Natural killer cell (primary cell): ENCODE results near the gene RBM15B. TPM values are rescaled to one million over a fixed set of nuclear protein-coding genes. Genes with fewer than 3 reads are reported as not detected.

Source experiments
- ATAC-seq, 3 donors: fragments of 150-1000 bp in 2 of 3; fragments of 200-7000 bp in 1 of 3; cut with Tn5 transposase; 1 replicate in 1 of 3; 2 replicates in 2 of 3; pipeline ENCODE4 v1.10.0; 2021; ENCODE audit warnings: mild to moderate bottlenecking in 2 of 3, moderate library complexity in 2 of 3
- DNase-seq, 2 donors: peaks; one replicate each; pipeline versions ENCODE4 v3.0.0 to v3.0.0-alpha.2; 2013 to 2021; ENCODE audit warnings: mixed read lengths in 1 of 2
- H3K27ac ChIP-seq: one replicate; pipeline ENCODE4 v1.5.1; 2013; ENCODE audit warnings: mild to moderate bottlenecking, low read length
- H3K27me3 ChIP-seq: one replicate; pipeline ENCODE4 v1.6.1; 2013; ENCODE audit warnings: low read length; ENCODE audit not compliant: control insufficient read depth, insufficient read depth
- H3K36me3 ChIP-seq: one replicate; pipeline ENCODE4 v1.6.1; 2013; ENCODE audit warnings: low read length; ENCODE audit not compliant: control insufficient read depth, insufficient read depth
- H3K4me1 ChIP-seq: one replicate; pipeline ENCODE4 v1.6.1; 2013; ENCODE audit warnings: low read length; ENCODE audit not compliant: control insufficient read depth, insufficient read depth
- H3K4me3 ChIP-seq: one replicate; pipeline ENCODE4 v1.5.1; 2013; ENCODE audit warnings: low read length
- H3K9me3 ChIP-seq: one replicate; pipeline ENCODE4 v1.6.1; 2013; ENCODE audit warnings: low read length; ENCODE audit not compliant: control insufficient read depth, insufficient read depth
- H3K27ac Mint-ChIP-seq, 2 donors: one replicate each; pipeline ENCODE4 v1.8.0; 2022; ENCODE audit warnings: mild to moderate bottlenecking in 2 of 2, mixed read lengths in 2 of 2, moderate library complexity in 1 of 2
- H3K27me3 Mint-ChIP-seq, 2 donors: one replicate each; pipeline ENCODE4 v1.8.0; 2022; ENCODE audit warnings: low read depth in 2 of 2, mixed read lengths in 2 of 2
- H3K36me3 Mint-ChIP-seq: one replicate; pipeline ENCODE4 v1.8.0; 2022; ENCODE audit warnings: mixed read lengths
- H3K4me1 Mint-ChIP-seq, 2 donors: one replicate each; pipeline ENCODE4 v1.8.0; 2022; ENCODE audit warnings: mixed read lengths in 2 of 2
- H3K4me3 Mint-ChIP-seq: one replicate; pipeline ENCODE4 v1.8.0; 2022; ENCODE audit warnings: mild to moderate bottlenecking, moderate library complexity, mixed read lengths
- H3K9me3 Mint-ChIP-seq, 2 donors: one replicate each; pipeline ENCODE4 v1.8.0; 2022; ENCODE audit warnings: mixed read lengths in 2 of 2
- WGBS: methylation state at CpG from one replicate; pipeline ENCODE4 v1.1.7; 2013; ENCODE audit warnings: missing lambda C conversion rate; ENCODE audit not compliant: insufficient coverage; 5-methylcytosine and 5-hydroxymethylcytosine counted together
- intact Hi-C: fragments of 100-400 bp; cut with micrococcal nuclease; formaldehyde crosslinking; loops from one replicate; pipeline ENCODE4 v1.14.2; 2022
- total RNA-seq, 4 donors: library from RNA; stranded (reverse); fragments of 120-200 nt in 1 of 4; gene quantifications; one replicate each; pipeline versions ENCODE4 v1.2.3 to v1.2.4, GENCODE V29; 2013 to 2022
- TF ChIP-seq, protein P1 (sequence below): fragments of 200-600 bp; IDR thresholded peaks from one replicate; pipeline ENCODE4 v1.8.0; 2022; ENCODE audit warnings: antibody characterized with exemption

RBM15B gene
- total RNA-seq, 3 donors from 2014 or later (not counting 1 experiment from before 2014, with no cell fraction given): 23.7 to 29.0 (median 28.6) TPM

- ATAC-seq (no peak), DNase-seq (no peak)
- no peaks in the 10 kb centered on the region for H3K36me3 ChIP-seq
- Mint-ChIP-seq H3K27ac (no peak overlapping the region), H3K4me1 (peaks cover 6 to 8% of the 10 kb centered on the region in 2 donors), H3K4me3 (no peak overlapping the region), H3K27me3 (peaks cover 0 to 2% of the 10 kb centered on the region in 2 donors), H3K36me3 (no peaks in the 10 kb centered on the region), H3K9me3 (no peaks in the 10 kb centered on the region)
- H3K27me3 ChIP-seq: no peaks in the 10 kb centered on the region
- no peaks in the 10 kb centered on the region for H3K9me3 ChIP-seq
- TF ChIP-seq, protein P1, sequence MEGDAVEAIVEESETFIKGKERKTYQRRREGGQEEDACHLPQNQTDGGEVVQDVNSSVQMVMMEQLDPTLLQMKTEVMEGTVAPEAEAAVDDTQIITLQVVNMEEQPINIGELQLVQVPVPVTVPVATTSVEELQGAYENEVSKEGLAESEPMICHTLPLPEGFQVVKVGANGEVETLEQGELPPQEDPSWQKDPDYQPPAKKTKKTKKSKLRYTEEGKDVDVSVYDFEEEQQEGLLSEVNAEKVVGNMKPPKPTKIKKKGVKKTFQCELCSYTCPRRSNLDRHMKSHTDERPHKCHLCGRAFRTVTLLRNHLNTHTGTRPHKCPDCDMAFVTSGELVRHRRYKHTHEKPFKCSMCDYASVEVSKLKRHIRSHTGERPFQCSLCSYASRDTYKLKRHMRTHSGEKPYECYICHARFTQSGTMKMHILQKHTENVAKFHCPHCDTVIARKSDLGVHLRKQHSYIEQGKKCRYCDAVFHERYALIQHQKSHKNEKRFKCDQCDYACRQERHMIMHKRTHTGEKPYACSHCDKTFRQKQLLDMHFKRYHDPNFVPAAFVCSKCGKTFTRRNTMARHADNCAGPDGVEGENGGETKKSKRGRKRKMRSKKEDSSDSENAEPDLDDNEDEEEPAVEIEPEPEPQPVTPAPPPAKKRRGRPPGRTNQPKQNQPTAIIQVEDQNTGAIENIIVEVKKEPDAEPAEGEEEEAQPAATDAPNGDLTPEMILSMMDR: no peak
- H3K4me3 ChIP-seq: no peak overlapping the region
- intact Hi-C loops: no loop called here
- H3K4me1 ChIP-seq: peaks cover 12% of the 10 kb centered on the region
- H3K27ac ChIP-seq: no peak overlapping the region
- WGBS: 30% methylated on average over 8 of the region's 8 CpGs
Measured at GRCh38 chr3:51379301-51379700, 11.8 kb upstream of the RBM15B start.

GRCh38 chr3:51379746-51380455 is 11.2 kb upstream of the RBM15B start:
- DNase-seq: no peak
- no peaks in the 10 kb centered on the region for H3K36me3 ChIP-seq
- WGBS: 56% methylated on average over 8 of the region's 8 CpGs
- Mint-ChIP-seq H3K27me3 (peaks cover 0 to 2% of the 10 kb centered on the region in 2 donors), H3K27ac (no peak overlapping the region), H3K9me3 (no peaks in the 10 kb centered on the region), H3K4me1 (peaks cover 12 to 14% of the 10 kb centered on the region in 2 donors), H3K36me3 (no peaks in the 10 kb centered on the region), H3K4me3 (no peak overlapping the region)
- no peak for ATAC-seq
- peaks cover 13% of the 10 kb centered on the region for H3K4me1 ChIP-seq
- intact Hi-C loops: loop anchor here (10.0 kb wide), 1 partner anchor 1025 kb away; the partner anchor contains the start of genes CYB561D2, NPRL2 and TMEM115
- H3K4me3 ChIP-seq: no peak overlapping the region
- TF ChIP-seq, protein P1: no peak
- no peaks in the 10 kb centered on the region for H3K27me3 ChIP-seq
- no peaks in the 10 kb centered on the region for H3K9me3 ChIP-seq
- H3K27ac ChIP-seq: no peak overlapping the region

DNA sequence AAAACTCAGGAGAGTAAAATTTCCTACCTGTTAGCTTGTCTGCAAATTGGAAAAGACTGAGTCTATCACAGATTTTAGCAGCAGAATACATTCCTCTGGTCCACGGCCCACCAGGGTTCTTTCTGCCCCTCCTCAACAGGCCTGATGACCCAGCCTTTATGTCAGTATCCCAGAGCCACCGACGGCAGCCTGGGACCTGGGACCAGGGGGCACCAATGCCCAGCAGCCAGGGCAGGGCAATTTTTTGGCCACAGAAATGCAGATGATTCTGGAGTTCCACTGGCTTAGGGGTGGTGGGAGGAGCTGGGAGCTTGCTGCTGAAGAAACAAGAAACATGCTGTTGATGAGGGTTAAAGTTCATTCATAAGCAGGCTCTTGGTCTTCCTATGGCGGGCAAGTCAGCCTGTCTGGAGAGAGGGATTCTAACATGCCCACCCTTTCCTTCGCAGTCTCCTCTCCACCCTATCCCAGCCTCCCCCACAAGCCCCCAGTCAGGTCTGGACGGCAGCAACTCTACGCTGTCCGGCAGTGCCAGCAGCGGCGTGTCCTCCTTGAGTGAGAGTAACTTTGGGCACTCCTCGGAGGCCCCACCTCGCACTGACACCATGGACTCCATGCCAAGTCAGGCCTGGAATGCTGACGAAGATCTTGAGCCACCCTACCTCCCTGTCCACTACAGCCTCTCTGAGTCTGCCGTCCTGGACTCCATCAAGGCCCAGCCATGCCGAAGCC is 10.3 kb upstream of the RBM15B start:
- H3K9me3 Mint-ChIP-seq: no peaks in the 10 kb centered on the region
- no peaks in the 10 kb centered on the region for H3K36me3 ChIP-seq
- ATAC-seq (no peak), DNase-seq (no peak)
- no peak overlapping the region for H3K4me3 Mint-ChIP-seq
- 96% methylated on average over 15 of the region's 15 CpGs for WGBS
- H3K27ac ChIP-seq: no peak overlapping the region
- no peak overlapping the region for H3K27ac Mint-ChIP-seq
- peaks cover 17% of the 10 kb centered on the region for H3K4me1 ChIP-seq
- intact Hi-C loops: loop anchor here (10.0 kb wide), 1 partner anchor 1026 kb away; the partner anchor contains the start of genes CYB561D2, NPRL2 and TMEM115
- H3K36me3 Mint-ChIP-seq: no peaks in the 10 kb centered on the region
- TF ChIP-seq, protein P1: no peak
- H3K27me3 ChIP-seq: no peaks in the 10 kb centered on the region
- H3K9me3 ChIP-seq: no peaks in the 10 kb centered on the region
- H3K4me3 ChIP-seq: no peak overlapping the region
- H3K4me1 Mint-ChIP-seq: peaks cover 18 to 21% of the 10 kb centered on the region in 2 donors
- peaks cover 0 to 2% of the 10 kb centered on the region in 2 donors for H3K27me3 Mint-ChIP-seq
